ENCODE results near the gene HIP1. TPM values are rescaled to one million over a fixed set of nuclear protein-coding genes. Genes with fewer than 3 reads are reported as not detected.
"Not testable (repeated sequence)": the region's sequence is repeated elsewhere in the genome, so short reads cannot be mapped to it uniquely, and the experiment has no call there.

The HIP1 gene
- total RNA-seq, 1 donor, result 25.7 TPM

DNA sequence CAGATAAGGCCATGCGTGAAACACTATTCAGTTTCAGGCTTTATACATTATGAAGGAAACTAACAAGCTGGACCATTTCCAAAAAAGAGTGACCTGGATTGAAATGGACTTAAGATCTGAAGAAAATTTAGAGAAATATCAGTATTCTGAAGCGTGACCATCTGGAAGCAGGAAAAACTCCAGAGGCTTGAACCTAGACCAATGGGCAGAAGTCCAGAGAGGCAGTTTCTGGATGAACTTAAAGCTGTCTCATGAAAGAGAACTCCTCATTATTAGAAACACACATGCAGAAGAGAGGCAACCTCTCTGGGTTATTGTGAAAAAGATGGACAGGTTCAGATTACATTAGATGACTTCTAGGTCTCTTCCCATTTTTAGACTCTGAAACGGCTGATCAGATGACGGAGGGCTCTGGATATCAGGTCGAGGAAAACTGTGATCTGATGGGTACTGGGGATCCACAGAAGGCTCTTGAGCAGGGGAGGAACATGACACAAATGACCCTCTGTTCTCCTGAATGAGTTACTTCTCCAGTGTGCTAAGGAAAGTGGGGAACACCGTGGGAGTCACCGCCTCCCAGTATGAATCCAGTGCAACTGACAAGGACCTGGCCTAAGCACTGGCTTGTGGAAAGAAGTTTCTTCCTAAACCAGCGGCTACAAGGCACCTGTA, 130.2 kb downstream of the HIP1 start:
- Histone ChIP-seq H3K79me2 (ENCODE audit: insufficient read depth, low read length) (no peaks in the 10 kb centered on the region), H3K27me3 (ENCODE audit: insufficient read depth, low read length) (no peaks in the 10 kb centered on the region), H3K36me3 (ENCODE audit: insufficient read depth, low read length) (no peaks in the 10 kb centered on the region), H2AFZ (ENCODE audit: low read length) (no peak overlapping the region), H3K4me1 (ENCODE audit: insufficient read depth, low read length) (peaks cover 6% of the 10 kb centered on the region), H3K9me3 (ENCODE audit: low read depth, low read length) (no peaks in the 10 kb centered on the region), H3K27ac (ENCODE audit: low read depth, low read length) (no peak overlapping the region), H3K4me2 (ENCODE audit: insufficient read depth, low read length) (no peak overlapping the region), H3K4me3 (ENCODE audit: insufficient read depth, low read length) (no peak overlapping the region), H4K20me1 (ENCODE audit: insufficient read depth, low read length) (no peaks in the 10 kb centered on the region)
- DNase-seq (ENCODE audit: insufficient read length, low spot score, missing footprints), result no peak
- TF ChIP-seq, protein P1, sequence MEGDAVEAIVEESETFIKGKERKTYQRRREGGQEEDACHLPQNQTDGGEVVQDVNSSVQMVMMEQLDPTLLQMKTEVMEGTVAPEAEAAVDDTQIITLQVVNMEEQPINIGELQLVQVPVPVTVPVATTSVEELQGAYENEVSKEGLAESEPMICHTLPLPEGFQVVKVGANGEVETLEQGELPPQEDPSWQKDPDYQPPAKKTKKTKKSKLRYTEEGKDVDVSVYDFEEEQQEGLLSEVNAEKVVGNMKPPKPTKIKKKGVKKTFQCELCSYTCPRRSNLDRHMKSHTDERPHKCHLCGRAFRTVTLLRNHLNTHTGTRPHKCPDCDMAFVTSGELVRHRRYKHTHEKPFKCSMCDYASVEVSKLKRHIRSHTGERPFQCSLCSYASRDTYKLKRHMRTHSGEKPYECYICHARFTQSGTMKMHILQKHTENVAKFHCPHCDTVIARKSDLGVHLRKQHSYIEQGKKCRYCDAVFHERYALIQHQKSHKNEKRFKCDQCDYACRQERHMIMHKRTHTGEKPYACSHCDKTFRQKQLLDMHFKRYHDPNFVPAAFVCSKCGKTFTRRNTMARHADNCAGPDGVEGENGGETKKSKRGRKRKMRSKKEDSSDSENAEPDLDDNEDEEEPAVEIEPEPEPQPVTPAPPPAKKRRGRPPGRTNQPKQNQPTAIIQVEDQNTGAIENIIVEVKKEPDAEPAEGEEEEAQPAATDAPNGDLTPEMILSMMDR (IDR thresholded peaks at IDR 0.05; ENCODE audit: extremely low read depth, low read depth, low read length), result no peak

DNA sequence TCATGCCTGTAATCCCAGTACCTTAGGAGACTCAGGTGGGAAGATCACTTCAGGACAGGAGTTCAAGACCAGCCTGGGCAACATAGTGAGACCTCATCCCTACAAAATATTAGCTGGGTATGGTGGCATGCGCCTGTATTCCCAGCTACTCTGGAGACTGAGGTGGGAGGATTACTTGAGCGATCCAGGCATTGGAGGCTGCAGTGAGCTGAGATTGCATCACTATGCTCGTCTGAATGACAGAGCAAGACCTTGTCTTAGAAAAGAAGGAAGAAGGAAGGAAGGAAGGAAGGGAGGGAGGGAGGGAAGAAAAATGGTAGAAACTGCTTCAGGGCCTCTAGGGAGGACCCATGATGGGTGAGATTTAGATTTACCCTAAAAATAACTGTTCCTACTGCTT, 134.3 kb downstream of the HIP1 start:
- TF ChIP-seq, protein P1 (IDR thresholded peaks at IDR 0.05; ENCODE audit: extremely low read depth, low read depth, low read length), result no peak
- Histone ChIP-seq H3K36me3 (ENCODE audit: insufficient read depth, low read length) (no peaks in the 10 kb centered on the region), H3K79me2 (ENCODE audit: insufficient read depth, low read length) (no peaks in the 10 kb centered on the region)

DNA sequence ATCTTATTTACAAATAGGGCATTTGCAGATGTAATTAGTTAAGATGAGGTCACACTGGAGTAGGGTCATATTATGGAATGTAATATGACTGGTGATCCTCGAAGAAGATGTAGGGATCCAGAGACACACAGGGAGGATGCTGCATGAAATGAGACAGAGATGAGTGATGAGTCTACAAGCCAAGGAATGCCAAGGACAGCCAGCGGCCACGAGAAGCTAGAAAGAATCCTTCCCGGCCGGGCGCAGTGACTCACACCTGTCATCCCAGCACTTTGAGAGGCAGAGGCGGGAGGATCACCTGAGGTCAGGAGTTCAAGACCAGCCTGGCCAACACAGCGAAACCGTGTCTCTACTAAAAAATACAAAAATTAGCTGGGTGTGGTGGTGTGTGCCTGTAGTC, 135.9 kb downstream of the HIP1 start:
- not testable (repeated sequence) for DNase-seq (ENCODE audit: insufficient read length, low spot score, missing footprints); H3K27ac ChIP-seq (ENCODE audit: low read depth, low read length); H3K9me3 ChIP-seq (ENCODE audit: low read depth, low read length); H3K4me3 ChIP-seq (ENCODE audit: insufficient read depth, low read length); H3K36me3 ChIP-seq (ENCODE audit: insufficient read depth, low read length); H3K4me1 ChIP-seq (ENCODE audit: insufficient read depth, low read length); H4K20me1 ChIP-seq (ENCODE audit: insufficient read depth, low read length); H3K27me3 ChIP-seq (ENCODE audit: insufficient read depth, low read length); H2AFZ ChIP-seq (ENCODE audit: low read length); H3K79me2 ChIP-seq (ENCODE audit: insufficient read depth, low read length); H3K4me2 ChIP-seq (ENCODE audit: insufficient read depth, low read length)

More for the DNA sequence above, 134.3 kb downstream of the HIP1 start:
- H4K20me1 ChIP-seq (ENCODE audit: insufficient read depth, low read length), result no peaks in the 10 kb centered on the region
- peaks cover 2% of the 10 kb centered on the region for H3K4me1 ChIP-seq (ENCODE audit: insufficient read depth, low read length)
- H3K9me3 ChIP-seq (ENCODE audit: low read depth, low read length), result no peaks in the 10 kb centered on the region
- H3K4me2 ChIP-seq (ENCODE audit: insufficient read depth, low read length), result no peak overlapping the region
- no peaks in the 10 kb centered on the region for H3K27me3 ChIP-seq (ENCODE audit: insufficient read depth, low read length)
- DNase-seq (ENCODE audit: insufficient read length, low spot score, missing footprints), result no peak
- no peak overlapping the region for H3K4me3 ChIP-seq (ENCODE audit: insufficient read depth, low read length)
- no peak overlapping the region for H2AFZ ChIP-seq (ENCODE audit: low read length)
- no peak overlapping the region for H3K27ac ChIP-seq (ENCODE audit: low read depth, low read length)

DNA sequence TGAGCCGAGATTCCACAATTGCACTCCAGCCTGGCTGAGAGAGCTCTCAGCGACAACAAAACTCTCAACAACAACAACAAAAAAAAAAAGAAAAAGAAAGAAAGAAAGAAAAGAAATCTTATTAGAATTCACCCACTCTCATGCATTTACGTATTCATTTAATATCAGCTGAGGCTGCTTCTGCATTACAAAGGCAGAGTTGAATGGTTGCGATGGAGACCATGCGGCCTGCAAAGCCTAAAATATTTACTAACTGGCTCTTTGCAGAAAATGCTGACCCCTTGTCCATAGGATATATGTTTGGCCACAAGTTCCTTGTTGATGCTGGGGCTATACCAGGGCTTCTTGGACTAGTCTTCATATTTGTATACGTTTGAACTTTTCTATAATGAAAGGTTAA, 137.2 kb downstream of the HIP1 start:
- H3K79me2 ChIP-seq (ENCODE audit: insufficient read depth, low read length), result no peaks in the 10 kb centered on the region
- no peak for DNase-seq (ENCODE audit: insufficient read length, low spot score, missing footprints)
- H3K9me3 ChIP-seq (ENCODE audit: low read depth, low read length), result no peaks in the 10 kb centered on the region
- no peak overlapping the region for H3K4me3 ChIP-seq (ENCODE audit: insufficient read depth, low read length)
- TF ChIP-seq, protein P1 (IDR thresholded peaks at IDR 0.05; ENCODE audit: extremely low read depth, low read depth, low read length), result no peak
- H3K4me1 ChIP-seq (ENCODE audit: insufficient read depth, low read length), result peaks cover 11% of the 10 kb centered on the region
- H3K27me3 ChIP-seq (ENCODE audit: insufficient read depth, low read length), result no peaks in the 10 kb centered on the region
- H3K27ac ChIP-seq (ENCODE audit: low read depth, low read length), result no peak overlapping the region
- no peaks in the 10 kb centered on the region for H4K20me1 ChIP-seq (ENCODE audit: insufficient read depth, low read length)
- H3K36me3 ChIP-seq (ENCODE audit: insufficient read depth, low read length), result no peaks in the 10 kb centered on the region
- H3K4me2 ChIP-seq (ENCODE audit: insufficient read depth, low read length), result no peak overlapping the region
- no peak overlapping the region for H2AFZ ChIP-seq (ENCODE audit: low read length)

DNA sequence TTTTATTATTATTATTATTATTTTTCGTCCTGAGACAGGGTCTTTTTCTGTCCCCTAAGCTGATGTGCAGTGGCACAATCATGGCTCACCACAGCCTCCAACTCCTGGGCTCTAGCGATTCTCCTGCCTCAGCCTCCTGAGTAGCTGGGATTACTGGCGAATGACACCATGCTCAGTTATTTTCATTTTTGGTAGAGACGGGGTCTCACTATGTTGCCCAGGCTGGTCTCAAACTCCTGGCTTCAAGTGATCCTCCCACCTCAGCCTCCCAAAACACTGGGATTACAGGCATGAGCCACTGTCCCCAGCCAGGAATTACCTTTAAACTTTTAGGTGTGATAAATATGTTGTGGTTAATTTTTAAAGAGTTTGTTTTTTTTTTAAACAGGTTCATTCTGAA, 138.0 kb downstream of the HIP1 start:
- not testable (repeated sequence) for H2AFZ ChIP-seq (ENCODE audit: low read length); H3K79me2 ChIP-seq (ENCODE audit: insufficient read depth, low read length); H4K20me1 ChIP-seq (ENCODE audit: insufficient read depth, low read length); H3K27me3 ChIP-seq (ENCODE audit: insufficient read depth, low read length); H3K36me3 ChIP-seq (ENCODE audit: insufficient read depth, low read length); H3K9me3 ChIP-seq (ENCODE audit: low read depth, low read length); DNase-seq (ENCODE audit: insufficient read length, low spot score, missing footprints); H3K4me2 ChIP-seq (ENCODE audit: insufficient read depth, low read length); H3K27ac ChIP-seq (ENCODE audit: low read depth, low read length); H3K4me3 ChIP-seq (ENCODE audit: insufficient read depth, low read length)
- H3K4me1 ChIP-seq (ENCODE audit: insufficient read depth, low read length), result peaks cover 11% of the 10 kb centered on the region

Data from osteoblast (primary cell).